HepG2 (cell line): ENCODE results near the gene TNFRSF25. TPM values are rescaled to one million over a fixed set of nuclear protein-coding genes. Genes with fewer than 3 reads are reported as not detected.

Experiments used
- BHLHE40 ChIP-seq: IDR thresholded peaks from 2 replicates; pipeline ENCODE4 v1.6.1; 2011; ENCODE audit warnings: low read length, improper control_type of control experiment
- DR1 ChIP-seq: sonication (generic); formaldehyde crosslinking; IDR thresholded peaks from 2 replicates; pipeline ENCODE4 v1.8.0; 2021; ENCODE audit warnings: mild to moderate bottlenecking, missing genetic modification reagents, inconsistent platforms
- GABPA ChIP-seq, 2 experiments: IDR thresholded peaks; 2 replicates each; pipeline ENCODE4 v1.6.1; 2011 to 2016; ENCODE audit warnings: low read depth in 2 of 2, low read length in 1 of 2, missing biosample characterization in 1 of 2, missing genetic modification characterization in 1 of 2
- HOXD1 ChIP-seq: sonication (generic); formaldehyde crosslinking; IDR thresholded peaks from 2 replicates; pipeline ENCODE4 v1.5.0; 2020; ENCODE audit warnings: missing genetic modification reagents
- IRF2 ChIP-seq: IDR thresholded peaks from 2 replicates; pipeline ENCODE4 v1.6.1; 2018; ENCODE audit warnings: missing genetic modification reagents, missing compliant biosample characterization
- LRRFIP1 ChIP-seq: sonication (generic); formaldehyde crosslinking; conservative IDR thresholded peaks from 2 replicates; pipeline ENCODE4 v1.4.0; 2020; ENCODE audit warnings: missing genetic modification reagents
- MAFK ChIP-seq, 2 experiments: IDR thresholded peaks in 1 of 2; conservative IDR thresholded peaks in 1 of 2; 2 replicates each; pipeline ENCODE4 v1.6.1; 2011; ENCODE audit warnings: improper control_type of control experiment in 2 of 2, low read length in 2 of 2
- NCOA1 ChIP-seq: sonication (generic); formaldehyde crosslinking; IDR thresholded peaks from 2 replicates; pipeline ENCODE4 v1.9.0; 2021; ENCODE audit warnings: missing genetic modification reagents
- PBX2 ChIP-seq: IDR thresholded peaks from 2 replicates; pipeline ENCODE4 v1.6.1; 2016; ENCODE audit warnings: control low read depth
- PITX1 ChIP-seq: sonication (generic); formaldehyde crosslinking; IDR thresholded peaks from 2 replicates; pipeline ENCODE4 v1.5.1; 2020; ENCODE audit warnings: mild to moderate bottlenecking, missing genetic modification reagents
- SP4 ChIP-seq: sonication (generic); formaldehyde crosslinking; IDR thresholded peaks from 2 replicates; pipeline ENCODE4 v1.8.1; 2023; ENCODE audit warnings: mild to moderate bottlenecking, missing genetic modification reagents
- STAG1 ChIP-seq: sonication (generic); formaldehyde crosslinking; IDR thresholded peaks from 2 replicates; pipeline ENCODE4 v1.4.0; 2020; ENCODE audit warnings: missing genetic modification reagents
- TFAP4 ChIP-seq: sonication (generic); IDR thresholded peaks from 2 replicates; pipeline ENCODE4 v1.6.1; 2016; ENCODE audit warnings: low read depth, borderline replicate concordance
- ZFX ChIP-seq: sonication (generic); formaldehyde crosslinking; IDR thresholded peaks from 2 replicates; pipeline ENCODE4 v1.4.0; 2020; ENCODE audit warnings: mild to moderate bottlenecking, low read depth, missing genetic modification reagents, moderate library complexity
- ZNF160 ChIP-seq: sonication (generic); formaldehyde crosslinking; IDR thresholded peaks from 2 replicates; pipeline ENCODE4 v1.8.0; 2022; ENCODE audit warnings: mild to moderate bottlenecking, inconsistent platforms, missing genetic modification reagents
- ZNF629 ChIP-seq: sonication (generic); formaldehyde crosslinking; conservative IDR thresholded peaks from 2 replicates; pipeline ENCODE4 v1.5.0; 2020; ENCODE audit warnings: missing genetic modification reagents
- ZNF724P ChIP-seq: sonication (generic); formaldehyde crosslinking; IDR thresholded peaks from 2 replicates; pipeline ENCODE4 v1.8.0; 2022; ENCODE audit warnings: missing genetic modification reagents, borderline replicate concordance
- ZNF772 ChIP-seq: sonication (generic); formaldehyde crosslinking; IDR thresholded peaks from 2 replicates; pipeline ENCODE4 v1.5.0; 2020; ENCODE audit warnings: mild to moderate bottlenecking, missing genetic modification reagents
- polyA plus RNA-seq, 8 experiments: library from polyadenylated mRNA; depleted of rRNA in 3 of 8; stranded (reverse) in 7 of 8; unstranded in 1 of 8; fragments of >200 nt; fragmentation: Illumina TruSeq in 4 of 8; extraction: Trizol in 4 of 8; gene quantifications; 2 replicates each; pipeline versions ENCODE4 v1.2.1 to v1.2.3, GENCODE V29; 2011 to 2016; ENCODE audit warnings: low read depth in 4 of 8, missing spikeins in 1 of 8, mixed read lengths in 1 of 8; ENCODE audit not compliant: insufficient read depth in 1 of 8
- total RNA-seq, 5 experiments: library from RNA; depleted of rRNA; stranded (reverse); fragments of >200 nt; fragmentation: Illumina TruSeq; extraction: Trizol; gene quantifications; 2 replicates each; pipeline ENCODE4 v1.2.3, GENCODE V29; 2016; ENCODE audit warnings: low read depth in 1 of 5
- TF ChIP-seq, protein P1 (sequence below): sonication (generic); formaldehyde crosslinking; IDR thresholded peaks from 2 replicates; pipeline ENCODE4 v1.4.0; 2020; ENCODE audit warnings: missing genetic modification reagents
- TF ChIP-seq, protein P2 (sequence below): sonication (generic); formaldehyde crosslinking; IDR thresholded peaks from 2 replicates; pipeline ENCODE4 v1.4.0; 2020; ENCODE audit warnings: missing genetic modification reagents

TNFRSF25 gene
- total and polyA plus RNA-seq, 2 of the 13 experiments (the other 11 are each of a cell fraction or from before 2014, with no cell fraction given), result 1.4 to 1.5 TPM

GRCh38 chr1:6448749-6449631, 17.0 kb downstream of the TNFRSF25 start (continued):
- TF ChIP-seq STAG1 (CRISPR knock-in tag) (no peak), DR1 (no peak), PITX1 (CRISPR knock-in tag) (no peak), ZNF160 (no peak), GABPA (IDR thresholded peaks at IDR 0.05; ENCODE audit: low read depth, low read length) (no peak), GABPA (CRISPR knock-in tag; IDR thresholded peaks at IDR 0.05; ENCODE audit: low read depth) (0 out of 2 replicates have a peak, but pooled peaks have one; percentile 9), ZNF629 (CRISPR knock-in tag) (no peak), MAFK (conservative IDR thresholded peaks at IDR 0.05 in 1 of 2, IDR thresholded peaks at IDR 0.05 in 1 of 2; ENCODE audit: low read length in 2 of 2) (no peak), SP4 (CRISPR knock-in tag) (peak; percentile 23; the same call in 1 of the 2 replicates), BHLHE40 (no peak), ZNF724P (CRISPR knock-in tag) (no peak; the same call in 1 of the 2 replicates), ZFX (CRISPR knock-in tag) (peak; percentile 63; the same call in 1 of the 2 replicates), PBX2 (CRISPR knock-in tag) (no peak), TFAP4 (peak; percentile 14; the same call in 1 of the 2 replicates), ZNF772 (peak; percentile 70; the same call in 1 of the 2 replicates), NCOA1 (no peak), LRRFIP1 (no peak), IRF2 (CRISPR knock-in tag) (peak; percentile 10; the same call in 1 of the 2 replicates), HOXD1 (CRISPR knock-in tag) (no peak)
- TF ChIP-seq, protein P1, sequence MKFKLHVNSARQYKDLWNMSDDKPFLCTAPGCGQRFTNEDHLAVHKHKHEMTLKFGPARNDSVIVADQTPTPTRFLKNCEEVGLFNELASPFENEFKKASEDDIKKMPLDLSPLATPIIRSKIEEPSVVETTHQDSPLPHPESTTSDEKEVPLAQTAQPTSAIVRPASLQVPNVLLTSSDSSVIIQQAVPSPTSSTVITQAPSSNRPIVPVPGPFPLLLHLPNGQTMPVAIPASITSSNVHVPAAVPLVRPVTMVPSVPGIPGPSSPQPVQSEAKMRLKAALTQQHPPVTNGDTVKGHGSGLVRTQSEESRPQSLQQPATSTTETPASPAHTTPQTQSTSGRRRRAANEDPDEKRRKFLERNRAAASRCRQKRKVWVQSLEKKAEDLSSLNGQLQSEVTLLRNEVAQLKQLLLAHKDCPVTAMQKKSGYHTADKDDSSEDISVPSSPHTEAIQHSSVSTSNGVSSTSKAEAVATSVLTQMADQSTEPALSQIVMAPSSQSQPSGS, result no peak
- TF ChIP-seq, protein P2, sequence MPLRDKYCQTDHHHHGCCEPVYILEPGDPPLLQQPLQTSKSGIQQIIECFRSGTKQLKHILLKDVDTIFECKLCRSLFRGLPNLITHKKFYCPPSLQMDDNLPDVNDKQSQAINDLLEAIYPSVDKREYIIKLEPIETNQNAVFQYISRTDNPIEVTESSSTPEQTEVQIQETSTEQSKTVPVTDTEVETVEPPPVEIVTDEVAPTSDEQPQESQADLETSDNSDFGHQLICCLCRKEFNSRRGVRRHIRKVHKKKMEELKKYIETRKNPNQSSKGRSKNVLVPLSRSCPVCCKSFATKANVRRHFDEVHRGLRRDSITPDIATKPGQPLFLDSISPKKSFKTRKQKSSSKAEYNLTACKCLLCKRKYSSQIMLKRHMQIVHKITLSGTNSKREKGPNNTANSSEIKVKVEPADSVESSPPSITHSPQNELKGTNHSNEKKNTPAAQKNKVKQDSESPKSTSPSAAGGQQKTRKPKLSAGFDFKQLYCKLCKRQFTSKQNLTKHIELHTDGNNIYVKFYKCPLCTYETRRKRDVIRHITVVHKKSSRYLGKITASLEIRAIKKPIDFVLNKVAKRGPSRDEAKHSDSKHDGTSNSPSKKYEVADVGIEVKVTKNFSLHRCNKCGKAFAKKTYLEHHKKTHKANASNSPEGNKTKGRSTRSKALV (CRISPR knock-in tag), result no peak
